HUES64 (cell line): ENCODE measurements around the gene ENPP1.

Experiments used
- H3K27ac ChIP-seq: 2 replicates; pipeline ENCODE4 v1.7.0; 2013; ENCODE audit warnings: low read depth, low read length, inconsistent platforms
- H3K27me3 ChIP-seq: 2 replicates; pipeline ENCODE4 v1.6.1; 2013; ENCODE audit warnings: mild to moderate bottlenecking, low read length; ENCODE audit not compliant: insufficient read depth
- H3K36me3 ChIP-seq: 2 replicates; pipeline ENCODE4 v1.6.1; 2013; ENCODE audit warnings: mild to moderate bottlenecking, low read length; ENCODE audit not compliant: insufficient read depth
- H3K4me1 ChIP-seq: 2 replicates; pipeline ENCODE4 v1.6.1; 2013; ENCODE audit warnings: mild to moderate bottlenecking, low read length, moderate library complexity; ENCODE audit not compliant: insufficient read depth
- H3K4me3 ChIP-seq: 2 replicates; pipeline ENCODE4 v1.5.1; 2013; ENCODE audit warnings: mild to moderate bottlenecking, low read length, moderate library complexity
- H3K9ac ChIP-seq: 2 replicates; pipeline ENCODE4 v1.6.1; 2013; ENCODE audit warnings: mild to moderate bottlenecking, low read depth, low read length
- H3K9me3 ChIP-seq: 2 replicates; pipeline ENCODE4 v1.6.1; 2013; ENCODE audit warnings: low read depth, low read length; ENCODE audit not compliant: insufficient read depth
- WGBS: fragments of 150-250, 120-280 bp; methylation state at CpG from one replicate; pipeline ENCODE4 v1.1.7; 2013; ENCODE audit warnings: missing lambda C conversion rate; 5-methylcytosine and 5-hydroxymethylcytosine counted together

Gene ENPP1

DNA sequence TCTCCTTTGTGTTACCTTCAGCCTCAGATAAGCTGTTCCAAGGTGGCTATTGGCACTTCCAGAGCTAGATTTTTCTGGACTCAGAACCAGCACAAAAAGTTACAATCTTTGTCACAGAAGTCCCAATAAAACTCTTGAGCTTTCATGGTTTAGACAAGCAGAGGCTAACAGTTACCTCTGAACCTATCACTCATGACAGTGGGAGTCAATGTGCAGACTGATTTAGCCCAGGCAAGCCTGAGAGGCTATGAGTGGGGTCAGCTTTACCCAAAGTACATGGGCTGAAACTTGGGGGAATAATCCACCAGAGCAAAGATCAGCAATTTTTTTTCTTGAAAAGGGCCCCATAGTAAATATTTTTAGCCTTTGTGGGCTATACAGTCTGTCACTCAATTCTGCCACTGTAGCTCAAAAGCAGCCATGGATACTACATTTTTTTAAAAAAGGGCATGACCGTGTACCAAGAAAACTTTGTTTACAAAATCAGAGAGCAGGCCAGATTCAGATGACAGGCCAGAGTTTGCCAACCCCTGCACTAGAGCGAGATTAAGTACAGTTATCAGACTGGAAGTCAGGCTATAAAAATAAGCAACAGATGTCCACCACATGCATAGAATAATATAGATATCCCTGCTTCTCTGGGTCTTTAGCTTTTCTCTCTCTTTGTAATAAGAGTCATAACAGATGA, 123.4 kb downstream of the ENPP1 start:
- Histone ChIP-seq H3K27ac (no peak overlapping the region), H3K4me3 (no peak overlapping the region), H3K4me1 (no peaks in the 10 kb centered on the region), H3K27me3 (no peaks in the 10 kb centered on the region), H3K36me3 (no peaks in the 10 kb centered on the region; the same call in 1 of the 2 replicates), H3K9ac (no peak overlapping the region), H3K9me3 (no peaks in the 10 kb centered on the region)
- 95% methylated on average over 2 of the region's 2 CpGs for WGBS

DNA sequence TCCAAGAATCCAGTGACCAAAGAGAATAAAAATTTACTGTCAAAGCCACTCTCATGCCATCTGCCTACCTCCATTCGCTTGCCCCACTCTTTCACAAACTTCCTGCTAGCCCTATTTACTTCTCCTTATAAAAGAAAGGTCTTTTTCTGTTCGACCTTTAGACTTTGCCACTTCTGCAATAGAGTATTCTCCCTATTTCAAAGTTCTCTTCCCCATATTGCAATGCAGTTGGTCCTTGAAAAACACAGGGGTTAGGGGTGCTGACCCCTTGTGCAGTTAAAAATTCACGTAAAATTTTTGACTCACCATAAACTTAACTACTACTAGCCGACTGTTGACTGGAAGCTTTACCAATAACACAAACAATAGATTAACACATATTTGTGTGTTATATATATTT, 128.3 kb downstream of the ENPP1 start:
- Histone ChIP-seq H3K9ac (no peak overlapping the region), H3K4me3 (no peak overlapping the region), H3K9me3 (no peaks in the 10 kb centered on the region), H3K4me1 (peaks cover 17% of the 10 kb centered on the region), H3K27ac (no peak overlapping the region), H3K27me3 (no peaks in the 10 kb centered on the region), H3K36me3 (no peaks in the 10 kb centered on the region)
- 90% methylated on average over 3 of the region's 4 CpGs for WGBS

DNA sequence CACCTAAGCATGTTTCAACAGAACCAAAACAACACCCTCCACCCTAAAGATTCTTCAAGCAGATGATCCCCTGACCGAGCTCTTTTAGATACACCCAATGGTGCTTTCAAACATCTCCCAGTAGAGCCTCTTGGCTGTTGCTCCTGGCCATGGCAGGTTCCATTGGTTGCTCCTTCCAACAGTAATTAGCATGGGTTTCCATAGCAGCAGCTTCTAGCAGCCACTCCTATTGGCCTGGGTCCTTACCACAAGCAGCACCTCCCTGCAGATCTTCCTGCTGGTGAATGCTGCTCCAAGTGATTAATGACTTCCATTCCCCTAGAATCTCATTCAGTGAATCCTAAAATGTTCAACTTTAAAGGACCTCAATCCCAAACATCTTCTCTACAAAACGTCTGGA, 129.4 kb downstream of the ENPP1 start:
- H3K36me3 ChIP-seq: no peaks in the 10 kb centered on the region
- no peak overlapping the region for H3K9ac ChIP-seq
- no peak overlapping the region for H3K4me3 ChIP-seq
- H3K4me1 ChIP-seq: peaks cover 17% of the 10 kb centered on the region
- no peak overlapping the region for H3K27ac ChIP-seq
- H3K9me3 ChIP-seq: no peaks in the 10 kb centered on the region
- 65% methylated on average over 2 of the region's 2 CpGs for WGBS
- H3K27me3 ChIP-seq: no peaks in the 10 kb centered on the region

GRCh38 chr6:131937703-131938631, 130.1 kb downstream of the ENPP1 start:
- H3K36me3 ChIP-seq: no peaks in the 10 kb centered on the region
- 84% methylated on average over 6 of the region's 8 CpGs for WGBS
- no peaks in the 10 kb centered on the region for H3K27me3 ChIP-seq
- peaks cover 17% of the 10 kb centered on the region for H3K4me1 ChIP-seq
- no peak overlapping the region for H3K4me3 ChIP-seq
- no peaks in the 10 kb centered on the region for H3K9me3 ChIP-seq
- H3K27ac ChIP-seq: peak overlapping the region; percentile 0; the same call in 1 of the 2 replicates
- no peak overlapping the region for H3K9ac ChIP-seq
